ENCODE measurements around the gene PELI3. TPM values are rescaled to one million over a fixed set of nuclear protein-coding genes. Genes with fewer than 3 reads are reported as not detected.

PELI3 gene
- total RNA-seq, 4 donors from 2014 or later = 8.0 to 16.6 (median 12.6) TPM

DNA sequence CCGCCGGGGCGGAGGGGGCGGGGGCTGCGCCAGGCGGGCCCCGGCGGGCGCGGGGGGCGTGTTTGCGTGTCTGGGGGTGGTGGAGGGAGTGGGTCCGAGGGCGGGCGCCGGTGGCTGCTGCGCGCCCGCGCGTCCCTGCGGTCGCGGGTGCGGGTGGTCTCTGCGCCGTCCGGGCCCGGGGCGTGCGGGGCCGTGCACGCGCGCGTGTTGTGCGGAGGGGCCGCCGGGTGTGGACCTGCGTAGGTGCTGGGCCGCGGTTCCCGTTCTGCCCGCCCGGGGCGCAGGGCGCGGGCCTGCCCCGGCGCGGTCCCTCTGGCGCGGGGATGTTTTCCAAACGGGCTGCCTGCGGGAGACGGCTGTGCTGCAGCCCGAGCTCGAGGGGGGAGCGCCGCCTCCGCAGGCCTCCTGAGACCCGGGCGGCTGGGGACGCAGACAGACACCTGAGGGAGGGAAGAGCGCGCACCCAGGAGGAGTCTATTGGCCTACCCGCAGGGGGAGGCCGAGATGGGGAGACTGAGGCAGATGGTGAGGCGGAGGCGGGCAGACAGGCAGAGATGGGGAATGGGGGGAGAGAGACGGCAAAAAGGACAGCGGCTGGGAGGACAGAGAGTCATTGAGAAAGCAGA, 442 bp downstream of the PELI3 start:
- TF ChIP-seq CTCF (IDR thresholded peaks at IDR 0.05; ENCODE audit: low read depth) = no peak

DNA sequence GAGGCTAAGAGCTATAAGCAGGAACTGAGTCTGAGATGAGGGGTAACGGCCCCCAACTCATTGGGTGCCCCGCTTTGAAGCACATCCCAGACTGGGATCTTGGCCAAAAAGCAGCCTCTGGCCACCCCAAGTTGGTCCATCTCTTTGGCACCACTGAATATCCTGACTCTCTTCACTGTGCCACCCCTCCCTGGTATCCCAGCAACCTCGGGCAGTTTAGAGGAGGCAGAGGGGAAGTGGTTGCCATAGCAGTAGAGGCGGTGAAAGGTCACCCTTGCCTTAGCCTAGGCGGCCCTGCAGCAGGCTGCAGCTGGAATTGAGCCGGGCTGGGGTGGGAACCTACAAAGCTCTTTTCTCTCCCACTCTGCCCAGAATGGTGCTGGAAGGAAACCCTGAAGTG, 1.1 kb downstream of the PELI3 start:
- TF ChIP-seq CTCF (IDR thresholded peaks at IDR 0.05; ENCODE audit: low read depth) = no peak

DNA sequence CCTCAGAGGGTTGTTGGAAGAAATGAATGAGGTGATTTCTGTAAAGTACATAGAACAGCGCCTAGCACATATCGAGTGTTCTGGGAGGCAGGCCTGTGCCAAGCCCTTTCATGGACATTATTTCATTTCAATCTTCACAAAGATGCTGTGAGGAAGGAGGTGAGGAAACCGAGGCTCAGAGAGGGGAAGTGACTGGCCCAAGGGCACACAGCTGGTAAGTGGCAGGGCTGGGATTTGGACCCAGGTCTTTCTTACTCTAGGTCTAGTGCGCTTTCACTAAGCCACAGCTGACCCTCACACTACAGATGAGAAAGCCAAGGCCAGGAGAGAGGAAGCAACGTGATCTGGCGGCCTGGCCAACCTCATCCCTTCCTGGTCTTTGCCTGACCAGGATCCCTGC, 2.0 kb downstream of the PELI3 start:
- TF ChIP-seq CTCF (IDR thresholded peaks at IDR 0.05; ENCODE audit: low read depth) = no peak

- no peak for TF ChIP-seq CTCF (IDR thresholded peaks at IDR 0.05; ENCODE audit: low read depth)
These were observed 2.7 kb downstream of the PELI3 start for GRCh38 chr11:66469441-66469840.

- no peak for TF ChIP-seq CTCF (IDR thresholded peaks at IDR 0.05; ENCODE audit: low read depth)
These were observed 3.3 kb downstream of the PELI3 start for GRCh38 chr11:66470015-66470414.

DNA sequence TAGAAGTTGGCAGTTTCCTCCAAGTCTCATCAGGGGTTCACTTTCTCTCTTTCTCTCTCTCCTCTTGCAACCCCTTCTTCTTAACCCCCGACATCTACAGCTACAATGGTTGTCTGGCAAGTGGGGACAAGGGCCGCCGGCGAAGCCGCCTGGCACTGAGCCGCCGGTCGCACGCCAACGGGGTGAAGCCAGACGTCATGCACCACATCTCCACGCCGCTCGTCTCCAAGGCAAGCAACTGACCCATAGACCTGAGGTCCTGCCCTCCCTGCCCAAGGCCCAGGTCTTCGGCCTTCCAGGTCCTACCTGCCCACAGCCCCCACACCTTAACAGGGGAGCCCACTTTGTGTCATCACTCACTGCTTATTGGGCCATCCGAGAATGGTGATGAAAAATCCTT, 4.4 kb downstream of the PELI3 start:
- no peak for TF ChIP-seq CTCF (IDR thresholded peaks at IDR 0.05; ENCODE audit: low read depth)

DNA sequence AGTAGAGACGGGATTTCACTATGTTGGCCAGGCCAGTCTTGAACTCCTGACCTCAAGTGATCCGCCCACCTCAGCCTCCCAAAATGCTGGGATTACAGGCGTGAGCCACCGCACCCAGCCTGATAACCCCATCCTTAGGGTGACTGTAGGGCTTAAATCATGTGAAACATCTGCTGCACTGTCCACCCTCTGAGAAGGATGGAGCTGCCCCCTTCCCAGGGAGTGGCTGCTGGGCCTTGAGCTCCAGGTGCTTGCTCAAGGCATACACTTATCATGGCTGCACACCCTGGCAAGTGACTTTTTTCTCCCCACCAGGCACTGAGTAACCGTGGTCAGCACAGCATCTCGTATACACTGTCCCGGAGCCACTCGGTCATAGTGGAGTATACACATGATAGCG, 5.3 kb downstream of the PELI3 start:
- TF ChIP-seq CTCF (IDR thresholded peaks at IDR 0.05; ENCODE audit: low read depth) = no peak

All from subcutaneous adipose tissue (tissue), 4 donors.